GM18858 (cell line): ENCODE results near the gene ACSF3.

Experiments used
- ATAC-seq: cut with Tn5 transposase; IDR thresholded peaks from one replicate; pipeline ENCODE4 v1.9.1; 2021; ENCODE audit not compliant: unreplicated experiment

The ACSF3 gene

DNA sequence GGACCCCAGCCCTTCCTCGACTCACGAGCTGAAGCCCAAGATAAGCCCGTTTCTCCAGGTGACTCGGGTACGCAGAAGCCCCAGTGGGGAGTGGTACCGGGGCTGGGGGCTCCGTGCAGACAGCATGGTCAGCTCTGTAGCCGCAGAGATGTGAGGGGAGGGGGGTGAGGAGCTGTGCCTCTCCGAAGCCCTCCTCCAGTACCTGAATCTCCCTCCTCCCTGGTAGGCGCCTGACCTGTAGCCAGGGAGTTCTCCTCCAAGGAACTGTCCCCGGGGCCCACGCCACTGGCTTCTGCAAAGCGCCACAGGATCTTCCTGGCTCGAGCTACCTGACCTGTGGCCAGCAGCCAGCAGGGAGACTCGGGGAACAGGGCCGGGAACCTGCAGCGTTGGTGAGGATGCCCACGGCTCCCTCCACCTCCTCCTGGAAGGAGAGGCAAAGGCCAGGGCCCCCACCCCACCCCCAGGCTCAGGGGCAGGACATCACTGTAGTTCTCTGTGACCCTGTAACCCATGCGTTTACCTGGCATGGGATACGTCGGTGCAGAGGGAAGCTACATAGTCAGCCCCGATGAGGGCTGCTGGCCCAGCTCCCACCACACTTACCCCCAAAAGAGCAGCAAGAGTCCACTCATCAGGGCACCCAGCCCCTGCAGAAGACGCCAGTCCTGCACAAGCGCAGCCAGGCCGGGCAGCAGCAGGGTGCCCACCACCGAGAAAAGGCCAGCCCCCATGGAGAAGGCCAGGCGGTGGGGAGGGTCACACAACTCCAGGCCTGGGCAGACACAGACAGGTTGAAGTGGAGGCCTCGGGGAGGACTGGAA lies 105.0 kb downstream of the ACSF3 start:
- ATAC-seq, result no peak

DNA sequence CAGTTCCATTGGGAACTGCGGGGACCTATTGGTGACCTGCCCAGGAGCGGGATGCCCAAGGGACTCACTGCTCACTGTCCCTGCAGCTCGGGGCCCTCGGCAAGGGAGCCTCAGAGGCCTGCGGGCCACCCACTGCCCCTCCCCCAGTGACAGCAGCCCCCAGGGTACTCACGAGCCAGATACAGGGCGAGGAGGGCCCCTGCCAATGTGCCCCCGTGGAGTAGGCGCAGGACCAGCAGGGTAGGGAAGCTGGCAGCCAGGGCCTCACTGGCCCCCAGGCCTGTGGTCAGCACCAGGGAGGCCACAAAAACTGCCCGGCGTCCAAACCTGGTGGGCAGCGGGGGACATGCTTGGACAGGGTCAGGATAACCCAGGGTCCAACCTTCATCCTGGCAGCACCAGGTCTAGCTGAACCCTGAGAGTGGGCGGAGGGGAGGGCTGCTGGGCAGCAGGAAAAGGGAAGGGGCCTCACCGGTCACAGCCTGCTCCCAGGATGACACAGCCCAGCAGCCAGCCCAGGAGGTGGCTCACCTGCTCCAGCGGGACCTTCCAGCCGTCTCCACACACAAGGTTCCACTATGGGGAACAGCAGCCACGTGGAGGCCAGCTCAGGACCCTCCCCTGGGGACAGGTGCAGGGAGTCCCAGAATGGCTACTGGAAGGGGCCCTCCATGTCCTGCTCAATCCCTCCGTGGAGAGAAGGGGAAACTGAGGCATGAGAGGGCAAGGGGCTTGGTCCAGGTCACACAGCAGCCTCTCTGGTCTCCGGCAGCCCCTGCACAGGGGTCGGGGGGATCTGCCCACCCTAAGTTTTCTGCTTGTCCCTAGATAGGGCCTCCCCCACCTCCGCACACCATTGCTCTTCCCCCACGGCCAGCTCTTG lies 105.8 kb downstream of the ACSF3 start:
- no peak for ATAC-seq

DNA sequence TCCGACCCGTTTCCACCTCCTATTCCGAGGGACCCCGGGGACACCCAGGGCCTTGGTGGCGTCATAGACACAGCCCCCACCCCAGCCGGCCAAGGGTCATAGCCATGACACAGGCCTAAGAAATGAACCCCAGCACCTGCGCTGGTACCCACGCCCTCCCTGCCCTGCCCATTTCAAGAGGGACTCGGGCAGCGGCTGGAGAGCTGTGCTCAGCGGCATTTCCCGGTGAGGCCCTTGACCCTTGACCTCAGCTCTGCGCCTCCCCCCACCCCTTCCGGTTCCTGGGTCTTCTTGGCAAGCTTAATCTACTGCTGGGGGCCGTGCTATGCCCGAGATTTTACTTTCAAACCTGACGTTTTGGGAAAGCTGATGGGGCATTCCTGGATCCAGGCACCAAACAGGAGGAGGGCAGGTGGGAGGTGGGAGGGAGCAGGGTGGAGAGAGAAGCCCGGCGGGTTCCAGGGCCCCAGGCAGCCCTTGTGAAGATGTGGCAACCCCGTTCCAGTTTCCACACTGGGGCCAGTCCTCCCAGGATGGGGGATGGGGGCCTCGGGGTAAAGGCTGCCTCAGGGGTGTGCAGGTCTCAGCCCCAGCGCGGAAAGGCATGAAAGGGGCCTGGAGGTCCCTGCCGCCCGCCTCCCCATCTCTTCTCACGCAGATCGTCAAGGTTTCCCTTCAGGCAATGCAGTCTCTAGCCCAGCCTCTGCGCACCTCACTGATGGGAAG lies 106.6 kb downstream of the ACSF3 start, which contains the start of gene SLC22A31:
Gene SLC22A31, minus strand, starts transcription at position 414 of the 726 bp plus-strand sequence. Its CDS starts 36 bp downstream, at position 378.
- no peak for ATAC-seq

DNA sequence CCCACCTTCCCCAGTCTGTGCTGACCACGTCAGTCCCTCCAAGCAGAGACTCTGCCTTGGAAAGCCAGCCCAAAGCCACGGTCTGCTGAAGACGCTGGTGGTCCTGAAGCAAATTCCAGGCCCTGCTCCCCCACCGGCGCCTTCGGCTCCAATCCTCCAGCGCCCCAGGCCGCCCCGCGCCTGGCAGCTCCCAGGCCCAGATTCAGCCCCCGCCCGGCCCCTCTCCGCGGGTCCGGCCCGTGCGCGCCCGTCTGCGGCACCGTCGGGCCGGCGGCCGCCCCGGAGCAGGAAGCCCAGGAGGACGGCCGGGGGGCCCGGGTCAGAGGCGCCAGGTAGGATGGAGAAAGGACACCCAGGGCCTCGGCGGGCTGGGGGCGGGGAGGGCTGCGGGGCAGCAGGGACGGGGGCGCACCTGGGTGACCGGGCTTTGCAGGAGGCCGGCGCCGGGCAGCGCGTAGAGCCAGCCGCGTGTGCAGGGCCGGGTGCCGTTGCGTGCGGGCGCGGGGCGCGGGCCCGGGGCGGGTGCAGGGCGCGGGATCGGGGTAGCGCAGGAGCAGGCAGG lies 107.3 kb downstream of the ACSF3 start:
- no peak for ATAC-seq

DNA sequence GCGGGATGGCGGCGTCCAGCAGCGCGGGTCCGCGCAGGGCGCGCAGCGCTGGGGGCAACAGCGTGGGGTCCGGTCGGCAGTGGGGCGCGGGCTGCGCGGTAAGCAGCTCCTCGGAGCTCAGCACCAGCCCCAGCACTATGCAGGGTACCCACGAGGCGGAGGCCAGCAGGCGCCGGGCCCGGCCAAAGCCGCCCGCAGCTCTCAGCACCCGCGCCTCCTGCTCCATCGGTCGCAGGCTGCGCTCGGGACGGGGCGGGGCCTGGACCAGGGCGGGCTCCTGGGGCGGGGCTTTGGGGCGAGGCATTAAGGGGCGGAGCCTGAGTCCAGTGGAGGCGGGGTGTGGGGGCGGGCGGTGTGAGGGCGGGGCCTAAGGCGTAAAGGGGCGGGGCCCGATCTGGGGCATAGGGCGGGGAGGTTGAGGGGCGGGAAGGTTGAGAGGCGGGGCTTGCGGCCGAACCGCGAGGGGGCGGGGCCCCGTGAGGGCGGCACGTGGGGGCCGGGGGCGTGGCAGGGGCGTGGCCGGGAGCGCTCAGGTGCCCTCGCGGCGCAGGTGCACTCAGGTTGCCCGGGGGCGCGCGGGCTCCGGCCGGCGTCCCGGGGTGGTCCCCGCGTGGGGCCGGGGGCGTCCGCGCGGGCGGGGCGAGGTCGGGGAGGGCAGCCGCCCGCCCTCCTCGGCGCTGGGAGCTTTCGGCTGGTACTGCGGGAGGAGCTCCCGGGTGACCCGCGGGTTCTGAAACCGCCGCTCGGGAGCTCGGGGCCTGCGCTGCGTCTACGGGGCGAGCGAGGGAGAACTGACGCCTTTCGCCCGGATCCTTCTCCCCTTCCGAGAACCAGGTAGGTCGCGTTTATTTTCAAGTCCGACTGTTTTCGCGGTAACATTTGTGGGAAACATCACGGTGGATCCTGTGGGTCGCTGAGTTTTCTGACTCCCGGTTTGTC lies 108.1 kb downstream of the ACSF3 start:
- ATAC-seq, result no peak

DNA sequence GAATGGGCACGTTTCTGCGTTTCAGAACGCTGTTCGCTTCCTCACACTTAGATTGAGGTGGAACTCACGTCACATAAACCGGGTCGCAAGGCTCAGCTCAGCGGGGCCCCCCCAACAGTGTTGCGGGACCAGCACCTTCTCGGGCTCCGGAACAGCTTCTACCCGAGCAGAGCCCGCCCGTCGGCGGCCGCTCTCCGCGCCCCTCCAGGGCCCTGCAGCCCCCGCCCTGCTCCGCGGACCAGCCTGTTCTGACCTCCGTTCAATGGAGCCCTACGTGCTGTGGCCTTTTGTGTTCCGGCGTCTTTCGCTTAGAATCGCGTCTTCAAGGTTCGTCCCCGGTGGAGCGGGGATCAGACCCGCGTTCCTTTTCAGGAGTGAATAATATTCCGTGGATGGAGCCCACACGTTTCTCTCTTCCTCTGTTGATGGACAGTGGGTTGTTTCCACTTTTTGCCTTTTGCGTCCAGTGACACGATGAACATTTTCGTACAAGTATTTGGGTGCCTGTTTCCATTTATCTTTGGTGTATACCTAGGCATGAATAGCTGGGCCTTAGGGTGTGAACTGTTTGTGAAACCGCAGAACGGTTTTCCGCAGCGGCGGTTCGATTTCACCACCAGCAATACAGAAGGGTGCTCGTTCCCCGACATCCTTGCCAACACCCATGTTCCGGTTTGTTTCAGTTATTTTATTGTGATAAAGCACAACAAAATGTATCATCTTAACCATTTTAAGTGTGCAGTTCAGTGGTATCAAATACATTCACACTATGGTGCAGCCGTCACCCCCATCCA lies 109.0 kb downstream of the ACSF3 start:
- ATAC-seq, result no peak
